NK-92 (cell line): Measurements from ENCODE around the gene NDST1.
"Not testable (repeated sequence)": the region's sequence is repeated elsewhere in the genome, so short reads cannot be mapped to it uniquely, and the experiment has no call there.

Experiments
- DNase-seq: peaks from one replicate; lab custom pipeline; 2025; ENCODE audit not compliant: unreplicated experiment; lab: John Stamatoyannopoulos, UW

Gene NDST1

GRCh38 chr5:150505816-150506215, 2.1 kb upstream of the NDST1 start:
- DNase-seq: no peak

GRCh38 chr5:150506571-150507473, 1.1 kb upstream of the NDST1 start:
- no peak for DNase-seq

DNA sequence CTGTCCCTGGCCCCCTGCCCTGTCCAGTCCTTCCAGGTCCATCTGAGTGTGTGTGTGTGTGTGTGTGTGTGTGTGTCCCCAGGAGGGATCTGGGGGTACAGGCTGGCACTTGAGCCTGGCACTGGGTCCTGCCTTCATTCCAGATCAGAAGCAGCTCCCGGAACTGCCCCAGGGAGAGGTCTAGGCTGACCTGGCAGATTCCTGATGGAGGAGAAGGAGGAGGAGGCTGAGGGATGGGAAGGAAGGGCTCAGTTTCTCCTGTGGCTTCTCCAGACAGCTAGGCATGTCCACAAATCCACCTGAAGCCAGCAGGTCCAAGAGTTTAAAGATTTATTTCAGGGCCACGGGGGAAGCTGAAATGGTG, 328 bp downstream of the NDST1 start:
- no peak for DNase-seq

- no peak for DNase-seq
Measured at GRCh38 chr5:150508828-150509227, 897 bp downstream of the NDST1 start.

GRCh38 chr5:150509992-150510391, 2.1 kb downstream of the NDST1 start:
- DNase-seq: no peak

DNA sequence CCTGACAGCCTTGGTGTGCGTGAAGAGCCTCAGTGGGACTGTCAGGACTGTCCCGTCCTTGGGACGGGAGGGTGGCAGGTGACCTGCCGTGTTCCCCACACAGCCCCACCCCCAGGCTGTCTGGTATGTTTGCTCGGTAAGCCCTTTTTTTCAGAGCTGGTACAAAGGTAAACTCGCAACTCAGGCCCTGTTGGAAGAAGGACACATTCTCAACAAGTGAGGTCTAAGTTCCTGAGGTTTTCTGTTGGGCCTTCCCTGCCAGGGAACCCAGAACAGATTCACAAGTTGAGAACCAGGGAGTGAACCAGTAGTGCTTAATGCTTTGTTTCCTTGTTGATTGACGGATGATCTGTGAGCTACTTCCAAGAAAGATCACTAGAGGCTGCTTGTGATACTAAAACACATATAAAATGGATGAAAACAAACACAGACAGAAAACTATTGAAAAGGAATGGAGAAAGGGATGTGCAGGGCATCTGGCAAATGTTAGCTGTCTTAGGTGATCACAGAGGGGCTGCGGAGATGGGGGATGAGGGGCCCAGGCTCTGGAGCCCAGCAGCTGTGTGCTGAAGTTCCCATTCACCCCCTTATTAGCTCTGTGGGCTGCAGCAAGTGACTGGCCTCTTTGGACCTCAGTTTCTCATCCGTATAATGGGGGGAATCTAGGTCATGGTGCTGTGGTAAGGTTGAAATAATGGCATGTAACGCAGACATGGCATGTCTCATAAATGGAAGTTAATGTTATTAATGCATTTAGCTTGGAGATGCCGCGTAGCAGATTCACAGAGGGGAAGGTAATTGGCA, 2.7 kb downstream of the NDST1 start:
- DNase-seq: no peak

DNA sequence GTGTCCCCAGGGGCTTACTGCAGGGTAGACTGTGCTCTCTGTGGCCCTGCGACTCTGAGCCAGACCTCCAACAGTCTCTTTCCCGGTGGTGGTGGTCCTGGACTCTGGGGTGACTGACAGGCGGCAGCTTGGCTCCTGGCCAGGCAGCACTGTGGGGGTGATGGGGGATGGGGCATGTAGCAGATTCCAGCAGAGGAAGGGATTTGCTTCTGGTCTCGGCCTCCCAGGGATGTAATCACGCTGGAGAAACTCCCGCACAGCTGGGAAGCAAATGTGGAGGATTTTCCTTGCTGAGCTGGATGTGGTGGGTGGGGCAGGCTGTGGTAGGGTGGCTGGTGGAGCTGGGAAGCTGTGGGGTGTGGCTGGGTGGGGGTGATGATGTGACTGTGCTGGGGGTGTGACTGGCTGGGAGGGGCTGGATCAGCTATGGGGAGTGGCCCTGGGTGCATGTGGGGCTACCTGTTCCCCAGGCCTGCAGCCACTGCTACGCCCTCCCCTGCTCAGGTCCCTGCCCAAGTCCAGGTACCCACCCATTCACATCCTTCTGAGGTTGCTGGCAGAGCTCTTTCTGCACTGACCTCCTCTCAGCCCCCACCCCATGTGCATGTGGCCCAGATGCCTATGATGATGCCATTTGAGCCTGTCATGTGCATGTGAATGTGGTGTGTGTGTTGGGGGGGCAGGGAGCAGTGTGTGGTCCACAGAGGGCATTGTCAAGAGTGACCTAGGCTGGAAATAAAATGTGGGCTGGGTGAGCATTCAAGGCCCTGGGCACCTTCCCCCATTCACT, 3.8 kb downstream of the NDST1 start:
- no peak for DNase-seq

DNA sequence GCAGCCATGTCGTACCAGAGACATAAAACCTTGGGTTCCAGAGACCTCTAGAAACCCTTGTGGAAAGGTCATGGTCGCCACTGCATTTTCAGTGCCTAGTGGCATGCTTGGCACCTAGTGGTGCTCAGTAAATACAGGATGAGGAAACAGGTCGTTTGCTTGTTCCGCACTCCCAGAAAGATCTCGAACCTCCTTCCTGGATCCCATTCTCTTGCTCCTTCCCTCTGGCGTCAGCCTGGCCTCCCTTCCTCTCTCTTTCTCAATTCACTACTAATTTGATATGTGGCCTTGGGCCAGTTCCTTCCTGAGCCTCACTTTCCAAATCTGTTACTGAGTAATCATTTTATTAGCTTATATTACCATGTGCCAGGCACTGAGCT, 4.4 kb downstream of the NDST1 start:
- DNase-seq: no peak

GRCh38 chr5:150513375-150514309, 5.7 kb downstream of the NDST1 start:
- no peak for DNase-seq

- no peak for DNase-seq
Measured at GRCh38 chr5:150514708-150515211, 6.8 kb downstream of the NDST1 start.

- no peak for DNase-seq
Measured at GRCh38 chr5:150515446-150515845, 7.5 kb downstream of the NDST1 start.

GRCh38 chr5:150516011-150516410, 8.1 kb downstream of the NDST1 start:
- no peak for DNase-seq

DNA sequence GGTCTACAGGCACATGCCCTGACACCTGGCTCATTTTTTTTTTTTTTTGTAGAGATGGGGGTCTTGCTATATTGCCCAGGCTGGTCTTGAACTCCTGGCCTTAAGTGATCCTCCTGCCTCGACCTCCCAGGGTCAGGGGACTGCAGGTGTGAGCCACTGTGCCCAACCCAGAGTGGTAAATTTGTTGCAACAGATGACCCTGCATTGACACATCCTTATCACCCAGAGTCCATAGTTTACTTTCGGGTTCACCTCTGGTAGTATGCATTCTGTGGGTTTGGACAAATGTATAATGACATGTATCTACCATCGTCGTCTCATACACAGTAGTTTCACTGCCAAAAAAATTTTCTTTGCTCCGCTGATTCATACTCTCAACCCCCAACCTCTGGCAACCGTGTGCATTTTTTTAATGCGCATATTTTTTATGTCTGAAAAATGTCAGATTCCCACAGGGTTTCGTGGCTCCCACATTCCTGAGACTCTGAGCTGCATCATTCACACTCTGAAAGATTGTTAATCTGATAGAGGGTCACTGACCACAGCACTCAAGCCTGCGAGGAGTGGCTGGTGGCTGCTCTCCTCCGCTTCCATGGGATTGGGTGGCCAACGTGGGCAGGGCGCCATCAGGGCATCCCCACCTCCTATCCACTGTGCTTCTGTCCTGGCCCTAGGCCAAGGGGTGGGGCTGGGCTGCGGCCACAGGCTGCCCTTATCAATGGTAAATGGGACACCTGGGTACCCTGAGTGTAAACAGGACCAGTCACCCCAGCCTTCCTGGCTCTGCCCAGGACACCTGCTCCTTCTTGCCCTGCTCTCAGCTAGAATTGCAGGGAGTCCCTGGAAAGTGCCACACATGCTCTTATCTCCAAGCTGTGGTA, 9.6 kb downstream of the NDST1 start:
- no peak for DNase-seq

DNA sequence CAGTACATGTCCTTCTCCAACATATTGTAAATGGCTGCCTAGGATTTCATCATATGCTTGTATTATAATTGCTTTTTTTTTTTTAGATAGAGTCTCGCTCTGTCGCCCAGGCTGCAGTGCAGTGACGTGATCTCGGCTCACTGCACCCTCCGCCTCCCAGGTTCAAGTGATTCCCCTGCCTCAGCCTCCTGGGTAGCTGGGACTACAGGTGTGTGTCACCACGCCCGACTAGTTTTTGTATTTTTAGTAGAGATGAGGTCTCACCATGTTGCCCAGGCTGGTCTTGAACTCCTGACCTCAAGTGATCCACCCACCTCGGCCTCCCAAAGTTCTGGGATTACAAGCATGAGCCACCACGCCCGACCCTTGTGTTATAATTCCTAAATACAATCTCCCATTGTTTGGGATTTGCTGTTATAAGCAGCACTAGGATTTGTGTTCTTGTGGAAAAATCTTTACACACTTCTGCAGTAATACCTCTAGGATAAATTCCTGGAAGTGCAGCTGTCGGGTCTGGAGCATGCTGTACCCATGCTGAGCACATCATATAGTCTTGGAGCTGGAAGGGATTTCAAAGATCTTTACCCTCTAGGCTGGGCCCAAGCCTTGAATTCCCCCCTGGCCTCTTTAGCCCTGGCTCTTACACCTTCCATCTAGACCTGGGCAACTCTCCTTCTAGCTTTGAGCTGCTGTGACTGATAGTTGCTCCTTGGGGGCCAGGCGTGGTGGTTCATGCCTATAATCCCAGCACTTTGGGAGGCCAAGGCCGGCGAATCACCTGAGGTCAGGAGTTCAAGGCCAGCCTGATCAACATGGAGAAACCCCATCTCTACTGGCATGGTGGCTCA, 11.0 kb downstream of the NDST1 start:
- DNase-seq: not testable (repeated sequence)

GRCh38 chr5:150519560-150519945, 11.6 kb downstream of the NDST1 start:
- no peak for DNase-seq

GRCh38 chr5:150519978-150520377, 12.0 kb downstream of the NDST1 start:
- no peak for DNase-seq

DNA sequence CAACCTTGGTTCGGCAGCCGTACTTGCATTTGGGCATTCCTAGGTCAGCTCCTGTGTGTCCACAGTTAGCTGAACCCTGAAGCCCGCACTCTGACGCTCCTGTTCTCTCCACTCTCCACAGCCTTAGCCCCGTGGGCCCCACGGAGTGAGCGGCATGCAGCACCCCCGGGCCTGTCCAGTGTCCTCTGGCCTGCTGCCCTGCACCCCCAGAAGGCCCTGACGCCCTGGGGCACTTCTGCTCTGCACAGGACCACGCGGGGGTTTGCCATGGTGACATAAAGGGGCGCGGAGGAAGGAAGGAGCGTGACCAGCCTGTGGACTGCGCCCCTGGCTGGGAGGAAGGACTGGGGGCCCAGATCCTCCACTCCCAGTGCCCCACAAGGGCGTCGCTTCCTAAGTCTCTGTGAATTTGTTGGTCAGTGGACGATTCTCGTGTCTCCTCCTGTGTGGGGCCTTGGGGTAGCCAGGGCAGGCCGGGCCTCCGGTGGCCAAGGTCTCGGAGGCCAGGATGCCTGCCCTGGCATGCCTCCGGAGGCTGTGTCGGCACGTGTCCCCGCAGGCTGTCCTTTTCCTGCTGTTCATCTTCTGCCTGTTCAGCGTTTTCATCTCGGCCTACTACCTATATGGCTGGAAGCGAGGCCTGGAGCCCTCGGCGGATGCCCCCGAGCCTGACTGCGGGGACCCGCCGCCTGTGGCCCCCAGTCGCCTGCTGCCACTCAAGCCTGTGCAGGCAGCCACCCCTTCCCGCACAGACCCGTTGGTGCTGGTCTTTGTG, 13.0 kb downstream of the NDST1 start:
- no peak for DNase-seq

- DNase-seq: no peak
Measured at GRCh38 chr5:150521522-150521817, 13.5 kb downstream of the NDST1 start.
